NCI-H146 (cell line): Measurements from ENCODE around the gene DYRK4.
"Not testable (repeated sequence)": the region's sequence is repeated elsewhere in the genome, so short reads cannot be mapped to it uniquely, and the experiment has no call there.

Experiments
- DNase-seq: peaks from one replicate; lab custom pipeline; 2025; lab: John Stamatoyannopoulos, UW

Gene DYRK4

GRCh38 chr12:4562034-4562657, at the start of gene DYRK4:
TSS of gene DYRK4 (plus strand) at chr12:4562208. CDS start at chr12:4562246, 38 bp downstream.
- peak; percentile 92 for DNase-seq

- DNase-seq: no peak
Observed at GRCh38 chr12:4518106-4518728, 43.8 kb upstream of the DYRK4 start.

- DNase-seq: not testable (repeated sequence)
Observed at GRCh38 chr12:4523443-4523842, 38.6 kb upstream of the DYRK4 start.

DNA sequence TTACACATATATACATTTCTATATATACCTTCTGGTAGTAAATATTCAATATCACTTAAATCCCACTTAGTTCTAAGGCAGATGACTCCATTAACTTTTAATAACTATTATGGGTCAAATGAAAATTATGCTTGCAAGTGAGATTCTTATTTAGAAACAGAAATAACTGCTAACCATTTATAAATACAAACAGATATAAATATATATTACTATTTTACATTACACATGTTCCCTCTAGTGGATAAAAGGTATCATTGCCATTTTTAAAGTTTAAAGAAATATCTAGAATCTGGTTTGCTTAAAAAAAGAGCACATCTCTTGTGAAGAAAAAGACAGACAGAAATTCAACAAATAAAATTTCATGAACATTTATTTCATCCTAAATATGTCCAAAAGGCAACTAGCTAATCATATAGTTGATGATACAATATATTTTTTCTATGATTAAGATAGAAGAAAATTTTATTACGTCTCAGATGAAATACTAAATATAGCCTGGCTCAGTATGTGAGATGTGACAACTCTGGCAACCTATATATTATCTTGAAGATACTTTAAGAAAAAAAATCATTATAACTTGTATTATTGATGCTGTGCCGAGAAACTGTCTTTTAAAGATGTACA, 35.0 kb upstream of the DYRK4 start:
- DNase-seq: no peak

- DNase-seq: no peak
Observed at GRCh38 chr12:4530160-4530559, 31.8 kb upstream of the DYRK4 start.

DNA sequence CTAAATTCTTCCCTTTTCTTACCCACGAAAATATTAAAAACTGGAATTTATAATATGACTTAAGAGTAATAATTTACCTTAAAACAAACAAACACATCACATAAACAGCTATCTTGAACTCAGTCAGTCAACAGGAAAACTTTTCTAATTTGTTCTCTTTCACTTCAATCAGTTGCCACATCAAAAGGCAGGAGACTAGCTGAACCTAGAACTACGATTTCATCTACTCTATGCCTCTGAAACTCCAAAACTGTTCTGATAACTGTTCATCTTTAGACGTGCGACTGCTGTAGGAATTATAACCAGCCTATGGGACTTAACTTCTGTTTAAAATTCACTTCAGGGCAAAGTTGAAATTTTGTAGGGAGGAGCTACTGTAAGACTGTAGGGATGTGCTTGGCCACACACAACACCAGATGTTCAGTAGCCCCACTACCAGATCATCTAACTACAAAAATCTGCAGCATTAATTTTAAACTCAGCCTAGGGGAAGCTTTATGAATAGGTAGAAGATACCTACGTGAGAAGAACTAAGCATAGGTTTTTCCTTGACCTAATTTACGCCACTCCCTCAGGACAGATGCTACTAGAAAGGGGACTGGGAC, 30.9 kb upstream of the DYRK4 start:
- no peak for DNase-seq

- DNase-seq: no peak
Observed at GRCh38 chr12:4535092-4535491, 26.9 kb upstream of the DYRK4 start.

- DNase-seq: no peak
Observed at GRCh38 chr12:4535871-4536270, 26.1 kb upstream of the DYRK4 start.

GRCh38 chr12:4538207-4539160, 23.5 kb upstream of the DYRK4 start, which contains the start of gene RAD51AP1:
TSS of gene RAD51AP1 (plus strand) at chr12:4538890. CDS start at chr12:4538940, 50 bp downstream.
- DNase-seq: peak; percentile 97

DNA sequence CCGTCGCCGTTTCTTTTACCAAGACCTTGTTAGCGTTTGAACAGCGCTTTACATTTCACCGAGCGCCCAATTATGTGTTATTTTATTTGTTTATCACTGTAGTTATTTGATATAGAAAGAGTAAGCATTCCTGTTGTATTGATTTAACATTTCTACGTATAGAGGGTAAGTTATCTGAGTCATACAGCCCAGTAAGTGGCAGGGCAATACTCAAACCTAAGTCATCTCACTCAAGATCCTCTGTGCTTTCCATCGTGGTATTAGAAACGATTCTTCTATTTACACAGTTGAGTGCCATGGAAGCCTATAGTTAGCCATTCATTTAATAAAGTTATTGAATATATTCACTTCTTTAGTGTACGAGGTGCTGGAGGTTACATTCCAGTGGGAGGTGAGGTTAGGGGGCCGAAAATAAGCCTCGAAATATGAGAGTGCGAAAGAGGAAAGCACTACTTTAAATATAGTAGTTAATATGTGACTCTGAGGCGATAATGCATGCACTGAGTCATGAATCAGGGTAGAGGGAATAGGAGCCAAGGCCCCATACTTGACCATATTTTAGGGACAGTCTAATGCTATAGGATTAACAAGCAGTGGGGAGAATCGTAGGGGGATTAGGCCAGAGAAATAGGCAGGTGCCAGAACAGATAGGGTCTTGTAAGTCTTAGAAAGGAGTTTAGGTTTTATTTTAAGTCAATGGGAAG, 22.7 kb upstream of the DYRK4 start:
- no peak for DNase-seq

GRCh38 chr12:4540170-4540569, 21.8 kb upstream of the DYRK4 start:
- DNase-seq: no peak

DNA sequence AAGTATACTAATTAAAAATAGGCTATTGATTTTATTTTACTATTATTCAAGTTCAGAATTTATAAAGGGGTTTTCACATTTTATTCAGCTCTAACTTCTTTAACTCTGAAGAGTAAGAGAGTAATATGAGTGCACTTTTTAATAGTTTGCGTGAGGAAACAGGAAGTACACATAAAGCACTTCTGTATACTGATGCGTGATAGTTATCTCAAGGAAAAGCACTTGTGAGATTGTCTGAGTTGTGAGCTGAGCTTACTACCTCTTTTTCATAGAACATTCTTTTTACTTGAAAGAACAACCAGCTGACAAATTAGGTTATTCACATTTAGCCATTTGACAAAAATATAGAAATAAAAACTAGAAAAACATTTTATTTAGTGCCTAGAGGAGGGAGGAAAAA, 21.4 kb upstream of the DYRK4 start:
- no peak for DNase-seq

DNA sequence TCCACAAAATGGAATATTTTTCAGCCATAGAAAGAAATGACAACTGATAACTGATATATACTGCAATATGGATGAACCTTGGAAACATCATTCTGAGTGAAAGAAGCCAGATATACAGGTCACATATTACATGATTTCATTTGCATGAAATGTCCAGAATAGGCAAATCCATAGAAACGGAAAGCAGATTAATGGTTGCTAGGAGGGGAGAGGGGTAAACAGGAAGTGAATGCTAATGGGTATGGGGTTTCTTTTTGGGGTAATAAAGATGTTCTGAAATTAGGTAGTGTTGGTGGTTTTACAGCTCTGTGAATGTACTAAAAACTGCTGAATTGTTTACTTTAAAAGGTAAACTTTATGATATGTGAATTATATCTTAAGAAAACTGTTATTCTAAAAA, 16.8 kb upstream of the DYRK4 start:
- no peak for DNase-seq

GRCh38 chr12:4552191-4552590, 9.8 kb upstream of the DYRK4 start:
- DNase-seq: no peak

- DNase-seq: no peak
Observed at GRCh38 chr12:4553943-4554342, 8.1 kb upstream of the DYRK4 start.

DNA sequence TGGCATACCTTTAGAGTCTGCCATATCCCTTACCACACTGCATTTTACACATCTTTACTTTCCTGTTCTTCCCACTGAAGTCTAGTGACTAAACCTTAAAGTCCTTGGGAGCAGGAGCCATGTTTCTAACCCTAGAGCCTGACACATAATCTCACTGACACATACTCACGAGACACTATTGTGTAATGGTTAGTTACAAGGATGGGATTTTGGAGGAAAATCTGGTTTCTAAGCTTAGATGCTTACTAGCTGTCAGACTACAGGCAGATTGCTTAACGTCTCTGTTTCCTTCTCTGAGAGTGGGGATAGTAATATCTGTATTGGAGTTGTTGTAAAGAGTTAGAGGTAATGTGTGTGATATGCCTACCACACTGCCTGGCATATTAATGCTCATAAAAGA, 6.2 kb upstream of the DYRK4 start:
- no peak for DNase-seq

DNA sequence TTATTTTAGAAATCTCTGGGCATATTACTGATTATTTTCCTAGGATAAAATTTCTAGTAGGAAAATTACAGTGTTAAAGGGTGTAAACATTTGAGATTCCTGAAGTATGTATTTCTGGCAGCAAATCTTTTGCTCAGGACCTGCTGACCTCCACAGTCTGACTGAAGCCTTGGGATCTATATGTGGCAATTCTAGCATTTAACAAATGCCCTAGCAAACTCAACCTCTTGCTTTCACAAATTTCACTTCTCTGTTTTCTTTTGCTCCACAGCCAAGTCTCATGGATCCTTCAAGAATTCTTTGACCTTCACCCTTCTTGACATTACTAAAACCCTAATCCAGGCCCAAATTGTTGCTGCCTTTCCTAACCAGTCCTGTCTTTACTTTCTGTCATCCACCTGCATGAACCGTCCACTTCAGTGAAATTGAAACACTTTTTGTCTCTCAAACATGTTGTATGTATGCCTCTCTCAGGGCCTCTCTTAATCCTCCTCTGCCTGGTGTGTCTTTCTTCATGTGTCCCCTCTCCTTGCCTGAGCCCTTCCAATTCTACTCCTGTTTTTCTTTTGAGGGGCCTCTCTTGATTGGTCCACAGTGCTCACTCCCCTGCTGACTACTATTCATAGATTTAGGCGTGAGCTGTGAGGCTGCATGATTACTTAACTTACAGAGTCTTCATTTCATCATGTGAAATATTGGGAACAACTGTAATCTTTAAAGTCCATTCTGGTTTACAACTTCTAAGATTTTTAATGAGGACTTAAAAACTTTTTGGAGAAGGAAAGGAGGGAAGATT, 5.1 kb upstream of the DYRK4 start:
- no peak for DNase-seq

GRCh38 chr12:4557586-4557985, 4.4 kb upstream of the DYRK4 start:
- DNase-seq: no peak

DNA sequence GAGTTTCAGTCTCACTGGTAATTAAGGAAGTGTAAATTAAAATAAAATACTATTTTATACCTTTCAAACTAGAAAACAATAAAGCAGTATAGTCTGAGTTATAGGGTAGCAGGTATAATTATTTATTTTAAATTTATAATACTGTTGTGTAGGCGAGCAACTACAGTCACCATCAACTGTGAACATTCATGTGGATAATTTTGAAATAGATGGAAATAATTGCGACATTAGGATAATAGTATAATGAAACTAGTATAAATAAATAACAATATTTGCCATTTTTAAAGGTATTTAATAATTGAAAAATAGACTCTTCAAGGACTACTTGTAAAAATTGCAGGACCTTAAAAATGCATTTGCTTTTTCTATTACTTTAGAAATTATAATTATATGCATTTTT, 3.8 kb upstream of the DYRK4 start:
- no peak for DNase-seq

DNA sequence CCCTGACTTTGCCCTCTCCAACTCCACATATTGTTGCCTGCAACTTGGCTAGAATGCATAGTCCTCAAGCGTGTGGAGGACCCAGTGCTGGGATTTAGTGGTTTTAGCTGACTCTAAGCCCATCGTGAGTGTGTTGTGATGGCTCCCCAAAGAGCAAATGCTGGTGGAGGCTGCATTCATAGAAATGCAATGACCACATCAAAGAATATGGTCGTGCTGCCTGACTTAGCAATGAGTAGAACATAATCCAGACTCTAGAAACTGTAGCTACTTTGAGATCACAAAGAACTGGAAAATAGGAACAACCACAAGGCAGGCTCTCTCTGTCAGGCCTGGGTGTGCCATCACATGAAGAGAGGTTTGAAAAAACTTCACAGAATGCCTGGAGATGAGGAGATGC, 1.3 kb downstream of the DYRK4 start:
- DNase-seq: no peak
